Small intestine (tissue), 7 donors: ENCODE results near the gene PDLIM3. TPM values are rescaled to one million over a fixed set of nuclear protein-coding genes. Genes with fewer than 3 reads are reported as not detected.

ENCODE experiments used
- DNase-seq, 2 donors: peaks; one replicate each; pipeline versions ENCODE4 v3.0.0 to v3.0.0-alpha.2; 2013
- FAIRE-seq: peaks from 2 replicates; lab custom pipeline; 2012; peaks lifted over from hg19 to GRCh38; lab: Jason Lieb, UNC
- H3K27ac ChIP-seq, 3 donors: one replicate each; pipeline ENCODE4 v1.5.1; 2013; ENCODE audit warnings: low read length in 2 of 3, mild to moderate bottlenecking in 2 of 3, control low read depth in 1 of 3, inconsistent platforms in 1 of 3, low read depth in 1 of 3, moderate library complexity in 1 of 3
- H3K27me3 ChIP-seq, 3 donors: one replicate each; pipeline ENCODE4 v1.6.1; 2013; ENCODE audit warnings: low read length in 3 of 3, inconsistent platforms in 1 of 3; ENCODE audit not compliant: control insufficient read depth in 3 of 3, insufficient read depth in 3 of 3
- H3K36me3 ChIP-seq, 3 donors: one replicate each; pipeline ENCODE4 v1.6.1; 2013; ENCODE audit warnings: low read length in 3 of 3, inconsistent platforms in 1 of 3, low read depth in 1 of 3, mild to moderate bottlenecking in 1 of 3, moderate library complexity in 1 of 3; ENCODE audit not compliant: control insufficient read depth in 3 of 3, insufficient read depth in 2 of 3
- H3K4me1 ChIP-seq, 3 donors: one replicate each; pipeline ENCODE4 v1.6.1; 2013; ENCODE audit warnings: low read length in 2 of 3, inconsistent platforms in 1 of 3, low read depth in 1 of 3, mild to moderate bottlenecking in 1 of 3, moderate library complexity in 1 of 3; ENCODE audit not compliant: control insufficient read depth in 3 of 3, insufficient read depth in 2 of 3
- H3K4me3 ChIP-seq, 3 donors: one replicate each; pipeline ENCODE4 v1.5.1; 2013; ENCODE audit warnings: low read length in 3 of 3, control low read depth in 1 of 3, inconsistent platforms in 1 of 3, low read depth in 1 of 3, mild to moderate bottlenecking in 1 of 3, moderate library complexity in 1 of 3
- H3K9me3 ChIP-seq, 2 donors: one replicate each; pipeline ENCODE4 v1.6.1; 2013; ENCODE audit warnings: low read depth in 1 of 2, low read length in 1 of 2; ENCODE audit not compliant: control insufficient read depth in 2 of 2, insufficient read depth in 1 of 2
- whole genome bisulfite sequencing, 3 donors: extraction: QIAGEN DNeasy Blood & Tissue Kit; methylation state at CpG; one replicate each; pipeline ENCODE4 v1.1.7; 2013; 5-methylcytosine and 5-hydroxymethylcytosine counted together
- polyA plus RNA-seq, 4 donors: library from polyadenylated mRNA; stranded (reverse) in 3 of 4; unstranded in 1 of 4; fragments of 200-250 nt in 3 of 4; fragments of 120-200 nt in 1 of 4; gene quantifications; one replicate each; pipeline versions ENCODE4 v1.2.1 to v1.2.3, GENCODE V29; 2013
- donor health status: healthy with polysubstance abuse.
- donor health status: control.
- donor health status: control.
- donor health status: Bipolar disorder and iron deficiency.
- donor health status: healthy.

The PDLIM3 gene
- polyA plus RNA-seq, 4 donors: 2.9 to 27.6 (median 15.3) TPM

DNA sequence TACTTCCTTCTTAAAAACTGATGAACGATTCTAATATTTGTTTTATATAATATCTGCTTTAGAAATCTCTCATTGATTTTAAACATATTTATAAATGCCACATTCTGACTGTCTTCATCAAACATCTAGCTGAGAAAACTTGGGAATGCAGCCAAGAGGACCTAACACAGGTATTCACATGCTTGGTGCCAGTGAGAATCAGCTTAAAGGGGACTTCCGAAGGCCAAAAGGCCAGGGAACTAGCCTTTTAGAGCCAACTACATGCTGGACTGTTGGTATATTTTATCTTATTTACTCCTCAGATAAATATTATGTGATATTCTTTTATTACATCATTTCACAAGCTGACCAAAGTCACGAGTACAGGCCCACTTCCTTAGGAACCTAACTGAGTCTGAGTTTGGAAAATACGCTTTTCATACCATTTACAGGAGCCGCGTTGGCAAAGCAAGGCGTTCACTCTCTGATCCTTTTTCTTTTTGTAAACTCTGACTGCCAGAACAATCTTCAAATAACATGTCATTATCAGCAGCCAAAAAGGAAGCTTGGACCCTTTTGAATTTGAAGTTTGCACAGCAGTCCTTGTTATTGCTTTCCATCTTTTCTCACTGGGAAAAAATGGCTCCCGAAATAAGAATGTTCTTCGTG is 41.1 kb upstream of the PDLIM3 start:
- WGBS, 3 donors: 66 to 83% (median 72%) methylated on average over 9 of the region's 9 CpGs
- Histone ChIP-seq H3K27me3 (no peaks in the 10 kb centered on the region), H3K4me3 (no peak overlapping the region), H3K36me3 (no peaks in the 10 kb centered on the region), H3K27ac (peak overlapping the region in 1 of 3 donors; percentile 60), H3K9me3 (peaks cover 0 to 3% of the 10 kb centered on the region in 2 donors), H3K4me1 (no peaks in the 10 kb centered on the region)
- no peak for FAIRE-seq
- DNase-seq: no peak

DNA sequence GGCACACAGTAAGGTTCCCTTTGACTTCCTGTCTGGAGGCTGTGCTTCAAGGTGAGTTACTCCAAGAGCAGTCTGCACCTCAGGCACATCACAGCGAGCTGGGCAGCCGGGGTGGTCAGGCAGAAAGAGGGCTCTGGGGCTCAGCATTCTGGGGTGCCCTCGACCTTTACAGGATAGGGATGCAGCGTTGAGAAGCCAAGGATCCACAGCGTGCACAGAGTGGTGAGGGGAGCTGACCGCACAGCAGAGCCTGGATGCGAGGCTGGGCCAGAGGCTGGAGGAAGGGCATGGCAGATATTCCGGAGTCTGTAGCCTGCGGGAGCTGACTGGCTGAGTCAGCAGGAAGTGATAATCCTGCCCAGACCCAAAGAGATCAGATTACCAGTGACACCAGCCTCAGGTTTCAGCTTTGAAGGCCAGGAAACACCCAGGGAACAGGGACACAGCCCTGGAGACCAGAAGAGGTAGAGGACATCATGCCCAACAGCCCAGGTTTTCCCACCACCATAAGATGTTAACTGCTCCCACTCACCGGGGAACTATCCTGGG is 38.4 kb upstream of the PDLIM3 start:
- H3K4me3 ChIP-seq: no peak overlapping the region
- FAIRE-seq: no peak
- H3K4me1 ChIP-seq: no peaks in the 10 kb centered on the region
- WGBS, 3 donors: 70 to 80% (median 70%) methylated on average over 10 of the region's 10 CpGs
- no peaks in the 10 kb centered on the region for H3K27me3 ChIP-seq
- H3K27ac ChIP-seq: no peak overlapping the region
- no peaks in the 10 kb centered on the region for H3K36me3 ChIP-seq
- no peak for DNase-seq
- H3K9me3 ChIP-seq: no peaks in the 10 kb centered on the region

DNA sequence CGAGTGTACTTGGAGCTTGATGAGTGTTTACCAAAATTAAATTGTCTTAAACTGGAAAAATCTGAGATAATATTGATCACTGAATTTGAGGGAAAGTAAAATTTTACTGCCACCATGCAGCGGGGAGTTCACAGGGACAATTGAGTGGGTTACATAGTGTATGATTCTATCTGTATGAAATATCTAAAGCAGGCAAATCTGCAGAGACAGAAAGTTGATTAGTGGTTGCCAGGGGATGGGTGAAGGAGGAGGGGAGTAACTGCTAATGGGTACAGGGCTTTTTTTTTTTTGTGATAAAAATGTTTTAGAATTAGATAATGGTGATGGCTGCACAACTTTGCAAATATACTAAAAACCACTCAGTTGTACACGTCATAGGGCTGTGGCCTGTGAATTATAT is 35.4 kb upstream of the PDLIM3 start:
- DNase-seq (no peak), FAIRE-seq (no peak)
- Histone ChIP-seq H3K4me1 (peaks cover 0 to 24% (median 2%) of the 10 kb centered on the region in 3 donors), H3K27ac (no peak overlapping the region), H3K36me3 (no peaks in the 10 kb centered on the region), H3K4me3 (no peak overlapping the region), H3K27me3 (no peaks in the 10 kb centered on the region), H3K9me3 (no peaks in the 10 kb centered on the region)
- 71 to 85% (median 77%) methylated on average over 3 of the region's 3 CpGs for WGBS, 3 donors

DNA sequence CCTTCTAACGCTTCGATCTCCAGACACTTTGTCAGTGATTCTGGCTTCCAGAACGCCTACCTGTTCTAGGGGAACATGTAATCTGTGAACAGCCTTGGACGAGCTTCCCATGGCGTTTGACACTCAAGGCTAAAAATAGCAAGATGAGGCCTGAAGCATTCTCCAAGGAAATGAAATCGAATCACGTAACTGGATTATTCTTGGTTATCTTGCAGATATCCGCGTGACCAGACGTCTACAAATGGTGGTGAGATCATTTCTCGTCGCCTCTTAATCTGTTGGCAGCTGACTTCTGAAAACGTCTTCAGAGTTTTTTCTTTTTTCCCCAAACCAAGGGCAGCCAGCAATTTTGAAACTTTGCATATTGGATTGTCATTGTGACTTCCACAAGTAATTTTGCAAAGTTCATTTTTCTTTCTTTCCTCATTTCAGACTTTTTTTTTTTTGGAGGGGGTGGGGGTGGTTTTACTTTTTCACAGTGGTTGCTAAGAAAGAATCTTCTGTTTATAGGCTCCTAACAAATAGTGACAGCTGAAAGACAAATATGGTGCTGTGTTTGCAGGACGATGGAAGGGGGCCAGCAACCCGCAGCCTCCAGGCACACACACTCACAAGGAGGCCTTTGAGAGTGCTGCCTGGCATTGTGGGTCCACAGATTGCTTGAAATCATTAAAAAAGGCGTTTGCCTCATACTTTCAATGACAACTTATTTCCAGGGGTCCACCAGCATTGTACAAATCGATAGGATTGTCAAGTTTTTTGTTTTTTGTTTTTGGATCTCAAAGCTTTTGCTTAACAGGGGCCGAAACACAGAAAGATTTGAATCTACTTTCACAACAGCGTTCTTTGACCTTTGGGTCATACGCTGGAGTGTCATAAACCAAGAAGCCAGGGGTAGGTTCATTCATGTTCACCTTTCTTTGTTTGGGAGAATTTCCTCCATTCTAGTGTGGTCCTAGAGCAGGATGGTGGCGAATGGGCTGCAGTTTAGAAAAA is 32.4 kb upstream of the PDLIM3 start:
- DNase-seq: peak; percentile 51 to 52
- H3K27me3 ChIP-seq: no peaks in the 10 kb centered on the region
- H3K9me3 ChIP-seq: no peaks in the 10 kb centered on the region
- H3K27ac ChIP-seq: peak overlapping the region in 2 of 3 donors; percentile 71 to 80
- FAIRE-seq: no peak
- 53 to 64% (median 62%) methylated on average over 21 of the region's 21 CpGs for WGBS, 3 donors
- no peak overlapping the region for H3K4me3 ChIP-seq
- peaks cover 0 to 24% (median 2%) of the 10 kb centered on the region in 3 donors for H3K4me1 ChIP-seq
- H3K36me3 ChIP-seq: no peaks in the 10 kb centered on the region

DNA sequence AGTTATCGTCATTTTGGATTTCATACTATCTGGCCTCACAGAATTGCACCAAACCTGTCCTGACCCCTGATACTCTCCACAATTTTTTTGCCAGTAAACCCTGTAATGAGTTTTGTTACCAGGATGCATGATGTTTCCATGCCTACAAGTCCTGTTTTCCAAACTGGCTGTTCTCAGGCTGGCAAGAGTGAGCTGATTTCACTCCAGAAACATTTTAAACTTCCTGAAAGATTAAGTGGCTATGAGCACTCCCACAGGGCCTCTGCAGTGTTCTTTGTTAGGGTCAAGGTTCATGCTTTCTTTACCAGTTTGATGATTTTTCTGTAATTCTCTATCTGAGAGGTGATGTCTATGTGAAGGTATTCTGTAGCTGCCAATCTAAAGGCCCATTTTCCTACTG is 31.7 kb upstream of the PDLIM3 start:
- H3K9me3 ChIP-seq: no peaks in the 10 kb centered on the region
- no peaks in the 10 kb centered on the region for H3K27me3 ChIP-seq
- no peak for FAIRE-seq
- 57 to 65% (median 63%) methylated on average over 1 of the region's 1 CpG for WGBS, 3 donors
- H3K27ac ChIP-seq: peak overlapping the region in 2 of 3 donors; percentile 71 to 79
- H3K36me3 ChIP-seq: no peaks in the 10 kb centered on the region
- peaks cover 0 to 24% (median 2%) of the 10 kb centered on the region in 3 donors for H3K4me1 ChIP-seq
- no peak overlapping the region for H3K4me3 ChIP-seq
- DNase-seq: peak; percentile 14 to 66

DNA sequence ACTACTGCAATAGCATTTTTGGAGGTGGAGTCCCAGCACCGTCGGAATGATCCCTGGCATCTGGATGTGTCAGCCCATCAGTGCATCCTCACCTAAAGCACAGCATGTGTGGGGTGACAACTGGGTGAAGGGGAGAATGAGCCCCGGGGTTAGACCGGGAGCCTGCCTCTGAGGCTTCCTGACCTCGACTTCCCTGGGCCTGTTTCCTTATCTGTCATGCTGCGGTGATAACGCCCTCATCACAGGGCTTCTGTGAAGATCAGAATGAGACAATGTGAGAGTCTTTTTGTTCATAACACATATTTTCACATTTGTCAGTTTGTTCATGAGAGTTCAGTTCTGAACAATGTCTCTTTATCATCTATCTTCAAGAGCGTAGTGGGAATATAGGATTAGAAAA is 31.1 kb upstream of the PDLIM3 start:
- Histone ChIP-seq H3K27ac (peak overlapping the region in 2 of 3 donors; percentile 71 to 79), H3K9me3 (no peaks in the 10 kb centered on the region), H3K36me3 (no peaks in the 10 kb centered on the region), H3K4me3 (no peak overlapping the region), H3K27me3 (no peaks in the 10 kb centered on the region), H3K4me1 (peaks cover 0 to 24% (median 2%) of the 10 kb centered on the region in 3 donors)
- DNase-seq (peak in 1 of 2 donors; percentile 24), FAIRE-seq (no peak)
- WGBS, 3 donors: 36 to 69% (median 64%) methylated on average over 8 of the region's 8 CpGs

DNA sequence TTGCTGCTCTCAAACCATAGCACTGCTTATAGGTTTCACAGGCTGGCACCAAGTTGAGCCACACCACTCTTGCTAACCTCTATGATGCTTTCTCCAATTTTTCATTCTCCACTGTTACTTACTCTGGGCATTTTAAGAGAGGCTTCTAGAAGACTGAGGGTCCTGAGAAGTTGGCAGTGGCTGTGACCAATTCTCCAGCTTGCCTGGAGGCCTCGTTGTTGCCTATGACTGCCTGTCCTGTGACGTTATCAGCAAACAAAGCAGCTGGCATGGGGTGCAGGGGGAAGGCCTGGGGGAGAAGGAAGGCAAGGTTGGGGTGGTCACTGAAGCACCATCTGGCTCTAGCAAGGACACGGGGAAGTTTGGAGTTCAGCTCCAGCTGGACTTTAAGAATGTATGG is 30.4 kb upstream of the PDLIM3 start:
- Histone ChIP-seq H3K36me3 (no peaks in the 10 kb centered on the region), H3K27me3 (no peaks in the 10 kb centered on the region), H3K4me1 (peaks cover 0 to 24% (median 2%) of the 10 kb centered on the region in 3 donors), H3K4me3 (no peak overlapping the region), H3K9me3 (no peaks in the 10 kb centered on the region), H3K27ac (peak overlapping the region in 1 of 3 donors; percentile 11)
- no peak for FAIRE-seq
- 80 to 90% (median 86%) methylated on average over 3 of the region's 3 CpGs for WGBS, 3 donors
- DNase-seq: no peak

DNA sequence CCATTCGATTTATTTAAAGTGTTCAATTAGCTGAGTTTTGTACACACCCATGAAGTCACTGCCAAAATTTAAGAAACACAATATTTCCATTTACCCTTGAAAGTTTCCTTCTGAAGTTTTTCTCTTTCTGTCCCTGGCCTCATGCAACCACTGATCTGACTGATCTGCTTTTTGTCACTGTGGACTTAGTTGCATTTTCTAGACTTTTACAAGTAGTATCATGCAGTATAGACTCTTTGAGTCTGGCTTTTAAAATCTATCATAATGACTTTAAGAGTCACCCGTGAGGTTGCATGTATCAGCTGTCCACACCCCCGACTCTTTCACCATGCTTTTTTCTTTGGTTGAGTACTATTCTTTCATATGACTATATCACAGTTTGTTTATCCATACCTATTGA is 29.0 kb upstream of the PDLIM3 start:
- Histone ChIP-seq H3K27ac (no peak overlapping the region), H3K4me1 (peaks cover 0 to 24% (median 2%) of the 10 kb centered on the region in 3 donors), H3K9me3 (no peaks in the 10 kb centered on the region), H3K27me3 (no peaks in the 10 kb centered on the region), H3K36me3 (no peaks in the 10 kb centered on the region), H3K4me3 (no peak overlapping the region)
- 83 to 92% (median 91%) methylated on average over 3 of the region's 3 CpGs for WGBS, 3 donors
- DNase-seq (no peak), FAIRE-seq (no peak)
